ENCODE data around the gene SLC23A2. TPM values are rescaled to one million over a fixed set of nuclear protein-coding genes. Genes with fewer than 3 reads are reported as not detected.

The SLC23A2 gene
- total RNA-seq, 2 experiments from 2014 or later = 16.7 to 17.6 TPM

- intact Hi-C loops (cut with DNase I, micrococcal nuclease) = loop anchor here in 1 of 2 experiments (5.0 kb wide), 1 partner anchor 316 kb away; the partner anchor contains the start of gene CDS2
- Mint-ChIP-seq H3K27me3 (no peaks in the 10 kb centered on the region), H3K4me1 (peaks cover 75% of the 10 kb centered on the region), H3K9me3 (ENCODE audit: low read depth) (no peaks in the 10 kb centered on the region), H3K4me3 (peak overlapping the region; percentile 96), H3K27ac (peak overlapping the region; percentile 100), H3K36me3 (ENCODE audit: low read depth) (peaks cover 37% of the 10 kb centered on the region)
- CTCF ChIA-PET = interaction anchor here (0.6 to 4.3 kb wide), 3 partner anchors 71 to 362 kb away, joined by 3 to 17 read pairs (median 5); no protein-coding TSS in a partner anchor
- POLR2A ChIA-PET = interaction anchor here (0.6 kb wide), 1 partner anchor 78 kb away, joined by 9 read pairs; no protein-coding TSS in a partner anchor
- DNase-seq = peak; percentile 68
- peak; percentile 8 for ATAC-seq
Observed at GRCh38 chr20:4811661-4812181, 189.6 kb downstream of the SLC23A2 start.

GRCh38 chr20:4811257-4811656 lies 190.1 kb downstream of the SLC23A2 start:
- peaks cover 76% of the 10 kb centered on the region for H3K4me1 Mint-ChIP-seq
- POLR2A ChIA-PET = interaction anchor here (0.6 kb wide), 1 partner anchor 78 kb away, joined by 9 read pairs; no protein-coding TSS in a partner anchor

GRCh38 chr20:4810426-4811019 lies 190.8 kb downstream of the SLC23A2 start:
- DNase-seq (no peak), ATAC-seq (no peak)
- Mint-ChIP-seq H3K27ac (peak overlapping the region; percentile 100), H3K4me3 (no peak overlapping the region), H3K4me1 (peaks cover 75% of the 10 kb centered on the region), H3K9me3 (ENCODE audit: low read depth) (no peaks in the 10 kb centered on the region), H3K27me3 (no peaks in the 10 kb centered on the region), H3K36me3 (ENCODE audit: low read depth) (peaks cover 41% of the 10 kb centered on the region)
- ChIA-PET POLR2A (interaction anchor here (0.6 kb wide), 1 partner anchor 127 kb away, joined by 3 read pairs; no protein-coding TSS in a partner anchor), CTCF (interaction anchor here (0.6 to 4.3 kb wide), 4 partner anchors 24 to 145 kb away, joined by 3 to 17 read pairs (median 4); no protein-coding TSS in a partner anchor)
- intact Hi-C loops (cut with DNase I, micrococcal nuclease) = loop anchor here in 1 of 2 experiments (5.0 kb wide), 1 partner anchor 317 kb away; the partner anchor contains the start of gene CDS2

More at GRCh38 chr20:4811257-4811656, 190.1 kb downstream of the SLC23A2 start:
- H3K27me3 Mint-ChIP-seq = no peaks in the 10 kb centered on the region
- no peak for DNase-seq
- CTCF ChIA-PET = interaction anchor here (0.6 to 4.3 kb wide), 3 partner anchors 23 to 361 kb away, joined by 3 to 17 read pairs (median 3); no protein-coding TSS in a partner anchor
- peak overlapping the region; percentile 100 for H3K27ac Mint-ChIP-seq
- H3K36me3 Mint-ChIP-seq (ENCODE audit: low read depth) = peaks cover 38% of the 10 kb centered on the region
- intact Hi-C loops (cut with DNase I, micrococcal nuclease) = loop anchor here in 1 of 2 experiments (5.0 kb wide), 1 partner anchor 316 kb away; the partner anchor contains the start of gene CDS2
- H3K4me3 Mint-ChIP-seq = no peak overlapping the region
- H3K9me3 Mint-ChIP-seq (ENCODE audit: low read depth) = no peaks in the 10 kb centered on the region
- ATAC-seq = no peak

GRCh38 chr20:4809707-4810106 lies 191.6 kb downstream of the SLC23A2 start:
- intact Hi-C loops (cut with DNase I, micrococcal nuclease) = loop anchor here in 1 of 2 experiments (5.0 kb wide), 1 partner anchor 318 kb away; the partner anchor contains the start of gene CDS2
- Mint-ChIP-seq H3K4me1 (peaks cover 72% of the 10 kb centered on the region), H3K9me3 (ENCODE audit: low read depth) (no peaks in the 10 kb centered on the region), H3K4me3 (no peak overlapping the region), H3K36me3 (ENCODE audit: low read depth) (peaks cover 41% of the 10 kb centered on the region), H3K27me3 (no peaks in the 10 kb centered on the region), H3K27ac (peak overlapping the region; percentile 39)
- CTCF ChIA-PET = interaction anchor here (1.1 to 1.3 kb wide), 2 partner anchors 31 to 68 kb away, joined by 3 to 4 read pairs; no protein-coding TSS in a partner anchor
- DNase-seq (peak; percentile 32), ATAC-seq (no peak)
- POLR2A ChIA-PET = interaction anchor here (0.6 kb wide), 1 partner anchor 126 kb away, joined by 3 read pairs; no protein-coding TSS in a partner anchor

- peaks cover 69% of the 10 kb centered on the region for H3K4me1 Mint-ChIP-seq
- no peaks in the 10 kb centered on the region for H3K27me3 Mint-ChIP-seq
- H3K9me3 Mint-ChIP-seq (ENCODE audit: low read depth) = no peaks in the 10 kb centered on the region
- CTCF ChIA-PET = interaction anchor here (0.6 to 1.0 kb wide), 2 partner anchors 25 to 61 kb away, joined by 3 read pairs; no protein-coding TSS in a partner anchor
- peak overlapping the region; percentile 62 for H3K27ac Mint-ChIP-seq
- DNase-seq (no peak), ATAC-seq (no peak)
- intact Hi-C loops (cut with DNase I, micrococcal nuclease) = no loop called here
- H3K4me3 Mint-ChIP-seq = no peak overlapping the region
- POLR2A ChIA-PET = interaction anchor here (0.6 kb wide), 1 partner anchor 1042 kb away, joined by 3 read pairs; no protein-coding TSS in a partner anchor
- peaks cover 36% of the 10 kb centered on the region for H3K36me3 Mint-ChIP-seq (ENCODE audit: low read depth)
Observed at GRCh38 chr20:4808872-4809271, 192.4 kb downstream of the SLC23A2 start.

- no peaks in the 10 kb centered on the region for H3K9me3 Mint-ChIP-seq (ENCODE audit: low read depth)
- ATAC-seq (no peak), DNase-seq (no peak)
- ChIA-PET CTCF (interaction anchor here (0.6 to 1.2 kb wide), 3 partner anchors 10 to 183 kb away, joined by 3 to 6 read pairs (median 3); no protein-coding TSS in a partner anchor), POLR2A (no interaction called here)
- peaks cover 39% of the 10 kb centered on the region for H3K4me1 Mint-ChIP-seq
- H3K27ac Mint-ChIP-seq = peak overlapping the region; percentile 17
- H3K27me3 Mint-ChIP-seq = no peaks in the 10 kb centered on the region
- intact Hi-C loops (cut with DNase I, micrococcal nuclease) = no loop called here
- H3K36me3 Mint-ChIP-seq (ENCODE audit: low read depth) = peaks cover 35% of the 10 kb centered on the region
- no peak overlapping the region for H3K4me3 Mint-ChIP-seq
Observed at GRCh38 chr20:4805663-4806449, 195.5 kb downstream of the SLC23A2 start.

- Mint-ChIP-seq H3K4me1 (peaks cover 22% of the 10 kb centered on the region), H3K27ac (peak overlapping the region; percentile 8), H3K27me3 (no peaks in the 10 kb centered on the region), H3K36me3 (ENCODE audit: low read depth) (peaks cover 56% of the 10 kb centered on the region), H3K4me3 (no peak overlapping the region), H3K9me3 (ENCODE audit: low read depth) (peaks cover 3% of the 10 kb centered on the region)
- ChIA-PET POLR2A (interaction anchor here (0.6 kb wide), 1 partner anchor 12 kb away, joined by 4 read pairs; no protein-coding TSS in a partner anchor), CTCF (interaction anchor here (0.6 kb wide), 1 partner anchor 402 kb away, joined by 3 read pairs; no protein-coding TSS in a partner anchor)
- no peak for ATAC-seq
- intact Hi-C loops (cut with DNase I, micrococcal nuclease) = no loop called here
- DNase-seq = no peak
Observed at GRCh38 chr20:4802527-4802926, 198.8 kb downstream of the SLC23A2 start.

Other genes with a start within 250 kb of the SLC23A2 start
- 10 to 100 TPM; 49.1 to 53.7 TPM for gene RASSF2, start 177.9 kb downstream of the SLC23A2 start, total RNA-seq
- 10 to 100 TPM; 63.7 to 66.3 TPM for gene TMEM230, start 111.6 kb upstream of the SLC23A2 start, total RNA-seq
- gene PCNA, start 118.4 kb upstream of the SLC23A2 start, total RNA-seq = 100 to 1,000 TPM; 494 to 576 TPM
- 10 to 100 TPM; 34.3 to 41.3 TPM for gene CDS2, start 125.5 kb upstream of the SLC23A2 start, total RNA-seq

Measured in activated CD4-positive, alpha-beta T cell treated with anti-CD3 and anti-CD28 coated beads for 36 hours (primary cell).